ENCODE measurements around the gene PTH1R. TPM values are rescaled to one million over a fixed set of nuclear protein-coding genes. Genes with fewer than 3 reads are reported as not detected.

Gene PTH1R
- total and polyA plus RNA-seq, 7 experiments from 2014 or later: not detected

DNA sequence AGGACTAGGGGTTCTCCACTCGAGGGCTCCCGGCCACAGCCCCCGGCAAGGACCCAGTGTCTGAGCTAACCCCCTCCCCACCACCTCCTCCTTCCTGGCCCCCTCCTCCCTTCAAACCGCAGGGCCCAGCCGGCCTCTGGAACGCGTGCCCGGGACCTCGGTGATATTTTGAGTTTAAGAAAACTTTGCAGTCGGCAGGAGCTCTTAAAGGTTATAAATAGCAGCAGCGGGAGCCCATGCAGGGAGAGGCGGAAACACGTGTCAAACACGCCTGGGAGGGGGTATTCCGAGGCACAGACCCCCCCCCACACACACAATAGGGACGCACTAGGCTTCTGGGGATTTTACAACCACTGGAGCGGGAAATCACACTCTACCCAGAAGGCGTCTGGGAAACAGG is 3.1 kb upstream of the PTH1R start:
- ATAC-seq (no peak), DNase-seq (no peak)
- Mint-ChIP-seq H3K4me1 (peaks cover 0 to 16% (median 5%) of the 10 kb centered on the region in 7 donors), H3K9me3 (no peaks in the 10 kb centered on the region), H3K36me3 (no peaks in the 10 kb centered on the region), H3K27ac (no peak overlapping the region), H3K4me3 (peak overlapping the region in 1 of 10 donors; percentile 43), H3K27me3 (peaks cover 5 to 26% (median 10%) of the 10 kb centered on the region in 5 donors)
- no peaks in the 10 kb centered on the region for H3K36me3 ChIP-seq (ENCODE audit: control insufficient read depth in 2 of 3, insufficient read depth in 3 of 3, low read length in 3 of 3)
- no peak overlapping the region for H3K27ac ChIP-seq (ENCODE audit: low read depth, low read length)
- intact Hi-C loops (cut with micrococcal nuclease): no loop called here
- POLR2A ChIA-PET: no interaction called here
- H3K4me3 ChIP-seq (ENCODE audit: low read length): no peak overlapping the region
- CTCF ChIA-PET: no interaction called here
- H3K27me3 ChIP-seq (ENCODE audit: control insufficient read depth in 2 of 2, insufficient read depth in 2 of 2, low read length in 2 of 2): no peaks in the 10 kb centered on the region
- no peaks in the 10 kb centered on the region for H3K9me3 ChIP-seq (ENCODE audit: control insufficient read depth in 2 of 3, low read length in 3 of 3)
- no peaks in the 10 kb centered on the region for H3K4me1 ChIP-seq (ENCODE audit: control insufficient read depth in 2 of 2, insufficient read depth in 2 of 2, low read length in 2 of 2)

GRCh38 chr3:46875560-46875959 is 2.0 kb upstream of the PTH1R start:
- Histone ChIP-seq H3K27me3 (ENCODE audit: control insufficient read depth in 2 of 2, insufficient read depth in 2 of 2, low read length in 2 of 2) (no peaks in the 10 kb centered on the region), H3K27ac (ENCODE audit: low read depth, low read length) (no peak overlapping the region), H3K9me3 (ENCODE audit: control insufficient read depth in 2 of 3, low read length in 3 of 3) (no peaks in the 10 kb centered on the region), H3K36me3 (ENCODE audit: control insufficient read depth in 2 of 3, insufficient read depth in 3 of 3, low read length in 3 of 3) (no peaks in the 10 kb centered on the region), H3K4me1 (ENCODE audit: control insufficient read depth in 2 of 2, insufficient read depth in 2 of 2, low read length in 2 of 2) (no peaks in the 10 kb centered on the region), H3K4me3 (ENCODE audit: low read length) (no peak overlapping the region)
- ChIA-PET CTCF (interaction anchor here (1.5 kb wide), 1 partner anchor 8 kb away, joined by 5 read pairs; no protein-coding TSS in a partner anchor), POLR2A (no interaction called here)
- DNase-seq: no peak
- no peak for ATAC-seq
- peaks cover 13 to 37% (median 21%) of the 10 kb centered on the region in 5 donors for H3K27me3 Mint-ChIP-seq
- H3K9me3 Mint-ChIP-seq: peaks cover 0 to 2% (median 0%) of the 10 kb centered on the region in 11 donors
- peaks cover 0 to 6% (median 0%) of the 10 kb centered on the region in 5 donors for H3K36me3 Mint-ChIP-seq
- H3K27ac Mint-ChIP-seq: no peak overlapping the region
- intact Hi-C loops (cut with micrococcal nuclease): no loop called here
- H3K4me1 Mint-ChIP-seq: peaks cover 0 to 23% (median 9%) of the 10 kb centered on the region in 7 donors
- no peak overlapping the region for H3K4me3 Mint-ChIP-seq

DNA sequence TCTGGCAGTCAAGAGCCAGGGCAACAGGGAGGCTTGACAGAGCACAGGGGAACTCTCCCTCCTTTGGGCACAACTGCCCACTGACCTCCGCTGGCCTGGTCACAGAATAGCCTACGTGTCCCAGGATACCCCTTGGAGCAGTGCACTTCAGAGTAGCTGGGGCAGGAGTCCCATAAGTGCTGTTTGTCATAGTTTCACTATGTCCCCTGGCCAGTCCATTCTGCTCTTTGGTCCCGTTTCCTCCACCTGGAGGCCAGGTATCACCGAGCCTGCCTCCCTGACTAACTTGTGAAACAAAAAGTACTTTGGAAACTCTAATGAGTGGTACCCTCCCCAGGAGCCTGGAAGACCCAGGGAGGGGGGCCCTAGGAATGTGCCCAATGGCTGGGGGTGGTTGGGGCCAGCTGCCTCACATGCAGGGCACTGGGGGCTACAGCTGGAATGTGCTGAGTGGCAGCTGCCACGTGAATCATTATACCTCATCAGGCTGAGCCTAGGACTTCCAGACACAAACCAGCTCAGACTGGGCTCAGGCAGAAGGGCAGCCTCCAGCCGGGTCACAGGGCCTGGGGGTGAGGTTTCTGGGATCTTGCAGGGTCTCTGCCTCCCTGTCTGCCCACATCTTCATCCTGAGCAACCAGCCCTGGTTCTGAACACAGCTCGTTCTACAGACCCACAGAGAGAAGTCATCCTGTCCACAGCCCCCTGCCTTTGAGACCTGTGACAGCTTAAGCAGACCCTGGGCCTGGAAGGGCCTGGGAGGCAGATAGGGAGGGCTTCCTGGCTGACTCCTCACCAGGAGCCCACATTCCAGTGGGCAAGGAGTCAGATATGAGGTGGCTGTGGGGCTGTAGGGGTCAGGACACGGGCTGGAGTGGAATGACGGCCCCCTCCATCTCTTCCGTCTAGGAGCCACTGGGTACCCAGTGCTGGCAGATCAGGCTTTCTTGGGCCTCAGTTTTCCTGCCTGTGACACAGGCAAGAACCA is 914 bp upstream of the PTH1R start:
- DNase-seq: no peak
- H3K4me1 Mint-ChIP-seq: peaks cover 0 to 27% (median 12%) of the 10 kb centered on the region in 7 donors
- ChIA-PET CTCF (interaction anchor here (1.5 kb wide), 1 partner anchor 9 kb away, joined by 5 read pairs; no protein-coding TSS in a partner anchor), POLR2A (no interaction called here)
- no peaks in the 10 kb centered on the region for H3K27me3 ChIP-seq (ENCODE audit: control insufficient read depth in 2 of 2, insufficient read depth in 2 of 2, low read length in 2 of 2)
- H3K9me3 ChIP-seq (ENCODE audit: control insufficient read depth in 2 of 3, low read length in 3 of 3): no peaks in the 10 kb centered on the region
- no peak overlapping the region for H3K27ac ChIP-seq (ENCODE audit: low read depth, low read length)
- no peaks in the 10 kb centered on the region for H3K36me3 ChIP-seq (ENCODE audit: control insufficient read depth in 2 of 3, insufficient read depth in 3 of 3, low read length in 3 of 3)
- H3K4me1 ChIP-seq (ENCODE audit: control insufficient read depth in 2 of 2, insufficient read depth in 2 of 2, low read length in 2 of 2): no peaks in the 10 kb centered on the region
- no peak overlapping the region for H3K27ac Mint-ChIP-seq
- peaks cover 0 to 6% (median 0%) of the 10 kb centered on the region in 5 donors for H3K36me3 Mint-ChIP-seq
- no peak for ATAC-seq
- intact Hi-C loops (cut with micrococcal nuclease): no loop called here
- H3K4me3 ChIP-seq (ENCODE audit: low read length): no peak overlapping the region
- H3K4me3 Mint-ChIP-seq: no peak overlapping the region
- H3K9me3 Mint-ChIP-seq: peaks cover 0 to 2% (median 0%) of the 10 kb centered on the region in 11 donors
- peaks cover 17 to 47% (median 19%) of the 10 kb centered on the region in 5 donors for H3K27me3 Mint-ChIP-seq

- no peak overlapping the region for H3K4me3 Mint-ChIP-seq
- peaks cover 21 to 52% (median 25%) of the 10 kb centered on the region in 5 donors for H3K27me3 Mint-ChIP-seq
- ATAC-seq: no peak
- CTCF ChIA-PET: no interaction called here
- H3K9me3 Mint-ChIP-seq: peaks cover 0 to 2% (median 0%) of the 10 kb centered on the region in 11 donors
- no peaks in the 10 kb centered on the region for H3K36me3 ChIP-seq (ENCODE audit: control insufficient read depth in 2 of 3, insufficient read depth in 3 of 3, low read length in 3 of 3)
- no peaks in the 10 kb centered on the region for H3K9me3 ChIP-seq (ENCODE audit: control insufficient read depth in 2 of 3, low read length in 3 of 3)
- peaks cover 0 to 22% (median 15%) of the 10 kb centered on the region in 7 donors for H3K4me1 Mint-ChIP-seq
- H3K4me3 ChIP-seq (ENCODE audit: low read length): no peak overlapping the region
- H3K36me3 Mint-ChIP-seq: peaks cover 0 to 6% (median 0%) of the 10 kb centered on the region in 5 donors
- POLR2A ChIA-PET: no interaction called here
- peaks cover 0 to 5% of the 10 kb centered on the region in 2 donors for H3K27me3 ChIP-seq (ENCODE audit: control insufficient read depth in 2 of 2, insufficient read depth in 2 of 2, low read length in 2 of 2)
- H3K4me1 ChIP-seq (ENCODE audit: control insufficient read depth in 2 of 2, insufficient read depth in 2 of 2, low read length in 2 of 2): no peaks in the 10 kb centered on the region
- H3K27ac Mint-ChIP-seq: peak overlapping the region in 1 of 9 donors; percentile 36
- no peak overlapping the region for H3K27ac ChIP-seq (ENCODE audit: low read depth, low read length)
- intact Hi-C loops (cut with micrococcal nuclease): no loop called here
- DNase-seq: no peak
Observed at GRCh38 chr3:46878781-46879436, 1.4 kb downstream of the PTH1R start.

DNA sequence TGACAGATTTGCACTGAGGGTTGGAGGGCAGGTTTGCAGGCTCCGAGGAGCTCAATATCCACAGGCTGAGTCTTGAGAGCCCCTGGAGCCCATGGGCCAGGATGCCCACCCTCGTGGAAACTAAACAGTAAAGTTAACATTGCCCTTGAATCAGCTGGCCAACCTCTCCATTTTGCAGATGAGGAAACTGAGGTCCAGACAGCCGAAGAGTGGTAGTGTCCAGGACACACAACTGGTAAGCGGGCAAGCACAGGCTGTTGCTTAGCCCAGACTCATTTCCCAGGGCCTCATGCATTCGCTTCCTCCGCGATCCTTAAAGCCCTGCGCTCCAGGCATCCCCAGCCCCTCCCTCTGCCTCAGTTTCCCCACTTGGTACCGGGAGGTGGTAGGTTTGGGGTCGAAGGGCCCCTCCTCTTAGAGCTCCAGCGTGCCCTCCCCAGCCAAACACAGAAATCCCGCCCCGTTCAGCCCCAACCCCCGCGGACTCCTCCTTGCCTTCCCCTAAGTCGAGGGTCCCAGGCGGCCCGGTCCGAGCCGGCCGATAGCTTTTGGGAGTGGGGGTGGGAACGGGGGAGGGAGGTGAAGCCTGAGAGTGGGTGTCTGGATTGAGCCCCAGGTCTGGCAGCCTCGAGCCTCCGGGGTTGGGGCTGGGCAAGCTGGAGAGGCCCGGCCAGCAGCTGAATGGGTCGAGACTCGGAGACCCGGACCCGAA is 3.5 kb downstream of the PTH1R start:
- Mint-ChIP-seq H3K27me3 (peaks cover 35 to 65% (median 42%) of the 10 kb centered on the region in 5 donors), H3K4me3 (peak overlapping the region in 9 of 10 donors; percentile 42 to 77 (median 69)), H3K9me3 (peaks cover 0 to 2% (median 0%) of the 10 kb centered on the region in 11 donors), H3K36me3 (peaks cover 0 to 6% (median 0%) of the 10 kb centered on the region in 5 donors), H3K4me1 (peaks cover 0 to 15% (median 10%) of the 10 kb centered on the region in 7 donors), H3K27ac (no peak overlapping the region)
- Histone ChIP-seq H3K36me3 (ENCODE audit: control insufficient read depth in 2 of 3, insufficient read depth in 3 of 3, low read length in 3 of 3) (no peaks in the 10 kb centered on the region), H3K4me3 (ENCODE audit: low read length) (no peak overlapping the region), H3K9me3 (ENCODE audit: control insufficient read depth in 2 of 3, low read length in 3 of 3) (no peaks in the 10 kb centered on the region), H3K4me1 (ENCODE audit: control insufficient read depth in 2 of 2, insufficient read depth in 2 of 2, low read length in 2 of 2) (no peaks in the 10 kb centered on the region), H3K27ac (ENCODE audit: low read depth, low read length) (no peak overlapping the region), H3K27me3 (ENCODE audit: control insufficient read depth in 2 of 2, insufficient read depth in 2 of 2, low read length in 2 of 2) (peaks cover 0 to 8% of the 10 kb centered on the region in 2 donors)
- ATAC-seq (no peak), DNase-seq (no peak)
- intact Hi-C loops (cut with micrococcal nuclease): no loop called here
- ChIA-PET CTCF (no interaction called here), POLR2A (no interaction called here)

DNA sequence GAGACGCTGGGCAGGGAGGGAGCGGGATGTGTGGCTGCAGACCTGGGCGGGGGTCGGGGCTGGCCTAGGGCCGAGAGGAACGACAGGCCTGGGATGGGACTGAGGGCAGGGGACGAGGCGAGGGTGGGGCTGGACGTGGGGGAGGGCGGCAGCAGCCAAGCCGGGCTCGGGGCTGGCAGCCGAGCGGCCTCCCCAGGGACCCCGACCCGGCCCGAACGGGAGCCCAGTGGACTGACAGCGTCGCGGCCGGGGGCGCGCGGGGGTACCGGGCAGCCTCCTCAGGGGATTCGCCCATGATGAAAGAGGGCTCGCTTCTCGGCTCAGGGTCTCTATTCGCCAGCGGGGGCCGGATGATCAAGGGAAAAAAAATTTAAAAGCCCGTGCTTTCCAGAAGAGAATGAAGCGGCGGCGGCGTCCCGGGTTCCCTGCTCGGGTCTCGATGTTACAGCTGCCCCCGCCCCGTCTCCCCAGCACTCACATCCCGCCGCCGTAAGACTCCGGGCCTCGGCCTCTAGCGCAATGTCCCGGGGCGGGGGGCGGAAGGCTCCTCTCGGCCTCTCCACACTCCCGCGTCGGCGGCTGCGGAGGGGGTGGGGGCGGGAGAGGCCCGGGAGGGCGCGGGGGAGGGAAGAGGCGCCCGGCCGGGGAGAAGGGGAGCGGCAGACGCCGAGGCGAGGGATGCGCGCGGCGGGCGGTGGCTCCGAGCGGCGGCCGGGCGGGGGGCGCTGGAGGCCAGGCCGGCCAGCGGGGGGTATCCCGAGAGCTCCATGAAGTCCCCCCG is 4.3 kb downstream of the PTH1R start:
- intact Hi-C loops (cut with micrococcal nuclease): no loop called here
- peak overlapping the region; percentile 10 to 77 (median 60) for H3K4me3 Mint-ChIP-seq
- Histone ChIP-seq H3K4me3 (ENCODE audit: low read length) (no peak overlapping the region), H3K36me3 (ENCODE audit: control insufficient read depth in 2 of 3, insufficient read depth in 3 of 3, low read length in 3 of 3) (no peaks in the 10 kb centered on the region), H3K27ac (ENCODE audit: low read depth, low read length) (no peak overlapping the region), H3K9me3 (ENCODE audit: control insufficient read depth in 2 of 3, low read length in 3 of 3) (no peaks in the 10 kb centered on the region), H3K4me1 (ENCODE audit: control insufficient read depth in 2 of 2, insufficient read depth in 2 of 2, low read length in 2 of 2) (no peaks in the 10 kb centered on the region), H3K27me3 (ENCODE audit: control insufficient read depth in 2 of 2, insufficient read depth in 2 of 2, low read length in 2 of 2) (peaks cover 0 to 8% of the 10 kb centered on the region in 2 donors)
- H3K27ac Mint-ChIP-seq: no peak overlapping the region
- ChIA-PET POLR2A (no interaction called here), CTCF (no interaction called here)
- peaks cover 0 to 2% (median 0%) of the 10 kb centered on the region in 11 donors for H3K9me3 Mint-ChIP-seq
- DNase-seq (peak in 2 of 9 donors; percentile 17 to 18), ATAC-seq (peak; percentile 33)
- H3K36me3 Mint-ChIP-seq: peaks cover 0 to 6% (median 0%) of the 10 kb centered on the region in 5 donors
- peaks cover 35 to 71% (median 42%) of the 10 kb centered on the region in 5 donors for H3K27me3 Mint-ChIP-seq
- H3K4me1 Mint-ChIP-seq: peaks cover 0 to 15% (median 10%) of the 10 kb centered on the region in 7 donors
